ENCODE data around the gene ENTREP3.

GRCh38 chr1:155250633-155251449 is 4.4 kb downstream of the ENTREP3 start:
- TF ChIP-seq, protein P1, sequence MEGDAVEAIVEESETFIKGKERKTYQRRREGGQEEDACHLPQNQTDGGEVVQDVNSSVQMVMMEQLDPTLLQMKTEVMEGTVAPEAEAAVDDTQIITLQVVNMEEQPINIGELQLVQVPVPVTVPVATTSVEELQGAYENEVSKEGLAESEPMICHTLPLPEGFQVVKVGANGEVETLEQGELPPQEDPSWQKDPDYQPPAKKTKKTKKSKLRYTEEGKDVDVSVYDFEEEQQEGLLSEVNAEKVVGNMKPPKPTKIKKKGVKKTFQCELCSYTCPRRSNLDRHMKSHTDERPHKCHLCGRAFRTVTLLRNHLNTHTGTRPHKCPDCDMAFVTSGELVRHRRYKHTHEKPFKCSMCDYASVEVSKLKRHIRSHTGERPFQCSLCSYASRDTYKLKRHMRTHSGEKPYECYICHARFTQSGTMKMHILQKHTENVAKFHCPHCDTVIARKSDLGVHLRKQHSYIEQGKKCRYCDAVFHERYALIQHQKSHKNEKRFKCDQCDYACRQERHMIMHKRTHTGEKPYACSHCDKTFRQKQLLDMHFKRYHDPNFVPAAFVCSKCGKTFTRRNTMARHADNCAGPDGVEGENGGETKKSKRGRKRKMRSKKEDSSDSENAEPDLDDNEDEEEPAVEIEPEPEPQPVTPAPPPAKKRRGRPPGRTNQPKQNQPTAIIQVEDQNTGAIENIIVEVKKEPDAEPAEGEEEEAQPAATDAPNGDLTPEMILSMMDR (optimal IDR thresholded peaks at IDR 0.05 in 1 of 3, IDR thresholded peaks at IDR 0.05 in 1 of 3, conservative IDR thresholded peaks at IDR 0.05 in 1 of 3; ENCODE audit: extremely low read depth in 1 of 3, insufficient read depth in 2 of 3, low read length in 3 of 3), result peak; percentile 99 to 100 (median 100)
- TF ChIP-seq EZH2 (IDR thresholded peaks at IDR 0.05; ENCODE audit: low read length), result no peak
